K562 (cell line): ENCODE data around the gene SLAIN2. TPM values are rescaled to one million over a fixed set of nuclear protein-coding genes. Genes with fewer than 3 reads are reported as not detected.

Experiments used
- ATAC-seq: fragments of 200-7000 bp; cut with Tn5 transposase; 3 replicates; pipeline ENCODE4 v1.9.1; 2020; ENCODE audit warnings: moderate library complexity
- BruUV-seq: library from RNA; stranded (reverse); fragments of 400-500 nt; replicated peaks from 2 replicates; lab custom pipeline; 2021; lab: Mats Ljungman, UMichigan
- CTCF ChIA-PET: fragments of 300-600 bp; formaldehyde crosslinking; extraction: SDS; loops from one replicate; lab custom pipeline; 2021; ENCODE audit warnings: low intra/inter-chr PET ratio; lab: Yijun Ruan, JAX
- POLR2A ChIA-PET: fragments of 300-600, 350-650 bp; sonication (Branson Sonifier 250); formaldehyde crosslinking; extraction: SDS; loops from one replicate; lab custom pipeline; 2021; ENCODE audit warnings: antibody characterized with exemption, inconsistent platforms; lab: Yijun Ruan, JAX
- DNase-seq, 4 experiments: peaks; one replicate each; pipeline versions ENCODE4 v3.0.0 to v3.0.0-alpha.2; 2011 to 2018; ENCODE audit warnings: low spot score in 3 of 4, mixed read lengths in 3 of 4; ENCODE audit errors: extremely low read depth in 1 of 4
- FAIRE-seq: peaks from 2 replicates; lab custom pipeline; 2011; peaks lifted over from hg19 to GRCh38; lab: Jason Lieb, UNC
- H2AFZ ChIP-seq: 2 replicates; pipeline ENCODE4 v1.6.0; 2011; ENCODE audit warnings: low read depth, low read length, control low read depth, inconsistent platforms
- H3K27ac ChIP-seq: fragments of 200-600 bp; 3 replicates; pipeline ENCODE4 v1.8.0; 2011; ENCODE audit warnings: low read depth, mild to moderate bottlenecking, control low read depth, inconsistent platforms, low read length, moderate library complexity, mixed read lengths; ENCODE audit errors: extremely low read depth
- H3K27me3 ChIP-seq, 2 experiments: fragments of 300-600 bp in 1 of 2; 2 replicates in 1 of 2; 3 replicates in 1 of 2; pipeline versions ENCODE4 v1.6.0 to v1.8.0; 2011; ENCODE audit warnings: inconsistent platforms in 2 of 2, low read length in 2 of 2, mild to moderate bottlenecking in 1 of 2, mixed read lengths in 1 of 2, moderate library complexity in 1 of 2; ENCODE audit not compliant: control insufficient read depth in 2 of 2, insufficient read depth in 2 of 2
- H3K36me3 ChIP-seq: fragments of 300-600 bp; 3 replicates; pipeline ENCODE4 v1.8.0; 2011; ENCODE audit warnings: mild to moderate bottlenecking, low read length, inconsistent platforms; ENCODE audit not compliant: control insufficient read depth, insufficient read depth
- H3K4me1 ChIP-seq, 2 experiments: fragments of 200-600 bp in 1 of 2; replicated peaks in 1 of 2; 2 replicates in 1 of 2; 3 replicates in 1 of 2; pipeline versions ENCODE4 v1.5.1 to v1.8.0; 2011; ENCODE audit warnings: inconsistent platforms in 2 of 2, low read length in 2 of 2, mild to moderate bottlenecking in 1 of 2, mixed read lengths in 1 of 2, moderate library complexity in 1 of 2; ENCODE audit not compliant: control insufficient read depth in 2 of 2, insufficient read depth in 2 of 2
- H3K4me2 ChIP-seq: 2 replicates; pipeline ENCODE4 v1.6.1; 2011; ENCODE audit warnings: low read length, control low read depth, inconsistent platforms, mixed read lengths; ENCODE audit not compliant: insufficient read depth
- H3K4me3 ChIP-seq: fragments of 200-600 bp; sonication (generic), shearing (Covaris generic); 2 replicates; pipeline ENCODE4 v1.5.1; 2016; ENCODE audit warnings: control low read depth, inconsistent platforms
- H3K79me2 ChIP-seq: fragments of 200-600 bp; 3 replicates; pipeline ENCODE4 v1.8.0; 2011; ENCODE audit warnings: low read length, inconsistent platforms; ENCODE audit not compliant: control insufficient read depth, insufficient read depth
- H3K9ac ChIP-seq, 2 experiments: 2 replicates each; pipeline versions ENCODE4 v1.6.0 to v1.6.1; 2011; ENCODE audit warnings: low read depth in 2 of 2, low read length in 2 of 2, control low read depth in 1 of 2, inconsistent platforms in 1 of 2, mild to moderate bottlenecking in 1 of 2, mixed read lengths in 1 of 2; ENCODE audit not compliant: insufficient read depth in 1 of 2
- H3K9me1 ChIP-seq: one replicate; pipeline ENCODE4 v1.6.0; 2011; ENCODE audit warnings: inconsistent platforms, mild to moderate bottlenecking, low read length, moderate library complexity; ENCODE audit not compliant: control insufficient read depth, insufficient read depth
- H3K9me3 ChIP-seq: replicated peaks from 2 replicates; pipeline ENCODE4 v1.5.1; 2011; ENCODE audit warnings: low read depth, low read length, inconsistent platforms; ENCODE audit not compliant: control insufficient read depth, insufficient read depth
- H4K20me1 ChIP-seq: replicated peaks from 2 replicates; pipeline ENCODE4 v1.6.1; 2011; ENCODE audit warnings: low read length, inconsistent platforms, mixed read lengths; ENCODE audit not compliant: control insufficient read depth, insufficient read depth
- HLTF ChIP-seq: fragments of 450-650 bp; IDR thresholded peaks from 2 replicates; pipeline ENCODE4 v1.6.1; 2016
- HMBOX1 ChIP-seq: sonication (generic); IDR thresholded peaks from 2 replicates; pipeline ENCODE4 v1.6.1; 2016
- RB1 ChIP-seq: fragments of 450-650 bp; IDR thresholded peaks from 2 replicates; pipeline ENCODE4 v1.6.1; 2017; ENCODE audit warnings: low read depth, mild to moderate bottlenecking
- RBFOX2 ChIP-seq: fragments of 200-400 bp; formaldehyde crosslinking; IDR thresholded peaks from 2 replicates; pipeline ENCODE4 v1.6.1; 2017; ENCODE audit warnings: low read depth, mild to moderate bottlenecking, low read length, moderate library complexity
- ZFP30 ChIP-seq: fragments of 250-450 bp; sonication (Bioruptor Pico); IDR thresholded peaks from 2 replicates; pipeline ENCODE4 v1.8.0; 2022; ENCODE audit warnings: moderate library complexity, mild to moderate bottlenecking, inconsistent platforms, borderline replicate concordance
- ZNF174 ChIP-seq: fragments of 250-450 bp; sonication (Bioruptor Pico); IDR thresholded peaks from 2 replicates; pipeline ENCODE4 v1.4.0; 2020; ENCODE audit warnings: mild to moderate bottlenecking
- ZNF778 ChIP-seq: fragments of 450-650 bp; formaldehyde crosslinking; IDR thresholded peaks from 2 replicates; pipeline ENCODE4 v1.4.0; 2020; ENCODE audit warnings: mild to moderate bottlenecking, moderate library complexity
- WGBS: fragments of 100-300 bp; shearing (Covaris generic); methylation state at CpG from one replicate; pipeline ENCODE4 v1.1.6; 2016; ENCODE audit warnings: low coverage, mixed read lengths; ENCODE audit not compliant: insufficient coverage; ENCODE audit errors: missing lambda C conversion rate; 5-methylcytosine and 5-hydroxymethylcytosine counted together
- in situ Hi-C: fragments of 300-500 bp; cut with MboI; formaldehyde crosslinking; loops from 4 replicates; pipeline ENCODE4 v1.15.0; 2018; ENCODE audit warnings: inconsistent platforms, mixed read lengths
- intact Hi-C: fragments of 100-400 bp; cut with micrococcal nuclease; formaldehyde crosslinking; loops from 2 replicates; pipeline ENCODE4 v1.14.2; 2022
- polyA plus RNA-seq, 8 experiments: library from polyadenylated mRNA; depleted of rRNA in 4 of 8; stranded (reverse) in 5 of 8; unstranded in 3 of 8; fragments of >200 nt; fragmentation: Nextera tagmentation in 2 of 8; fragmentation: Illumina TruSeq in 1 of 8; extraction: Ambion mirVana in 2 of 8; extraction: Trizol in 1 of 8; gene quantifications; 2 replicates each; pipeline versions ENCODE4 v1.2.1 to v1.2.3, GENCODE V29; 2011 to 2014; ENCODE audit warnings: inconsistent platforms in 1 of 8, missing spikeins in 1 of 8
- total RNA-seq, 7 experiments: library from RNA; depleted of rRNA in 6 of 7; stranded (reverse); fragments of >200 nt in 6 of 7; fragmentation: Illumina TruSeq in 2 of 7; extraction: Trizol in 2 of 7; gene quantifications; 2 replicates each; pipeline versions ENCODE4 v1.2.1 to v1.2.3, GENCODE V29; 2011 to 2021; ENCODE audit warnings: low replicate concordance in 1 of 7

SLAIN2 gene
- total and polyA plus RNA-seq, 9 of the 15 experiments (the other 6 are each of a cell fraction or from before 2014, with no cell fraction given): 3.5 to 116 (median 35.0) TPM

- Histone ChIP-seq H3K27me3 (no peaks in the 10 kb centered on the region), H3K9me3 (no peaks in the 10 kb centered on the region), H3K4me3 (peak overlapping the region; percentile 88), H3K79me2 (peaks cover 67% of the 10 kb centered on the region), H3K4me2 (peak overlapping the region; percentile 95), H3K9ac (peak overlapping the region in 1 of 2 experiments; percentile 84; a peak in 2 of 4 replicates), H3K27ac (peak overlapping the region; percentile 39; the same call in 2 of the 3 replicates), H3K9me1 (no peaks in the 10 kb centered on the region), H4K20me1 (peaks cover 14% of the 10 kb centered on the region; the same call in 1 of the 2 replicates), H3K36me3 (no peaks in the 10 kb centered on the region), H3K4me1 (peaks cover 8 to 37% of the 10 kb centered on the region in 2 experiments), H2AFZ (no peak overlapping the region)
- CTCF ChIA-PET: no interaction called here
- FAIRE-seq (no peak), DNase-seq (no peak), ATAC-seq (no peak)
- WGBS: 0% methylated on average over 3 of the region's 3 CpGs
- intact Hi-C loops (no loop called here), in situ Hi-C loops (no loop called here)
- no TSS peak for BruUV-seq
- TF ChIP-seq ZNF778 (CRISPR knock-in tag): no peak
- no peak for TF ChIP-seq ZFP30
- TF ChIP-seq HMBOX1: peak; percentile 80
- POLR2A ChIA-PET: interaction anchor here (0.8 to 2.4 kb wide), 8 partner anchors 11 to 38 kb away, joined by 3 to 10 read pairs (median 3); no protein-coding TSS in a partner anchor
These were observed 1.7 kb downstream of the SLAIN2 start for GRCh38 chr4:48343035-48343434.

DNA sequence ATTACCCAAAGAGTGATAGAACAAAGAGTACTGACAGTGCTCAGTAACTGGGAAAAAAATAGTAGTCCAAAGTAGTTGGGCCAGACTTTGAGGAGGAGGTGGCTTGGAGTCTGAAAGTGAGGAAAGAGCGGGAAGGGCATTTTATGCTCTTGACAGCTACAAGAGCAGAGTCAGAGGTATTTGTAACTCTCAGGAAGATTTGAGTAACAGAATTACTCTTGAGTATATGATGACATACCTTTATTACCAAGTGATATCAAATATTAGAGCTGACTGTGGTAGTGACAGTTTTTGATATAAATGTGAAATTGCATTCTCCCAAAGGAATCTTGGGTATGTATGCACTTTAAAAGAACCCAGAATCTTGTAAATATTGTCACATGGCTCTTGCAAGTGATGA lies 2.2 kb downstream of the SLAIN2 start:
- Histone ChIP-seq H3K79me2 (peaks cover 72% of the 10 kb centered on the region), H3K4me1 (peaks cover 8 to 31% of the 10 kb centered on the region in 2 experiments), H3K9me1 (no peaks in the 10 kb centered on the region), H3K27me3 (no peaks in the 10 kb centered on the region), H4K20me1 (peaks cover 14% of the 10 kb centered on the region; the same call in 1 of the 2 replicates), H3K9me3 (no peaks in the 10 kb centered on the region), H3K4me3 (peak overlapping the region; percentile 88), H2AFZ (no peak overlapping the region), H3K9ac (peak overlapping the region in 1 of 2 experiments; percentile 84; a peak in 2 of 4 replicates), H3K4me2 (peak overlapping the region; percentile 95), H3K27ac (peak overlapping the region; percentile 39; the same call in 2 of the 3 replicates), H3K36me3 (no peaks in the 10 kb centered on the region)
- DNase-seq (peak in 1 of 4 experiments; percentile 43), ATAC-seq (no peak), FAIRE-seq (no peak)
- CTCF ChIA-PET: no interaction called here
- POLR2A ChIA-PET: interaction anchor here (0.8 to 2.4 kb wide), 8 partner anchors 10 to 140 kb away, joined by 3 to 10 read pairs (median 3); no protein-coding TSS in a partner anchor
- TSS peak; percentile 25 for BruUV-seq
- in situ Hi-C loops (no loop called here), intact Hi-C loops (no loop called here)
- no peak for TF ChIP-seq HLTF
- TF ChIP-seq RB1: no peak
- no peak for TF ChIP-seq ZNF174
- 0 out of 2 replicates have a peak, but pooled peaks have one; percentile 19 for TF ChIP-seq RBFOX2
- WGBS: 23% methylated on average over 1 of the region's 1 CpG
